ENCODE results near the gene MAD1L1.

MAD1L1 gene

GRCh38 chr7:2208712-2209111 is 24.0 kb downstream of the MAD1L1 start:
- Histone ChIP-seq H3K4me3 (ENCODE audit: low read depth, low read length) (no peak overlapping the region), H3K4me1 (ENCODE audit: control insufficient read depth, insufficient read depth, low read length) (no peaks in the 10 kb centered on the region), H3K36me3 (ENCODE audit: control insufficient read depth, insufficient read depth, low read length) (peaks cover 66% of the 10 kb centered on the region), H3K9ac (ENCODE audit: low read depth, low read length) (no peak overlapping the region), H3K27me3 (ENCODE audit: control insufficient read depth, insufficient read depth, low read length) (no peaks in the 10 kb centered on the region), H3K27ac (ENCODE audit: low read depth, low read length) (no peak overlapping the region), H3K9me3 (ENCODE audit: control insufficient read depth, insufficient read depth, low read length) (no peaks in the 10 kb centered on the region)

GRCh38 chr7:2205036-2205780 is 27.5 kb downstream of the MAD1L1 start:
- peaks cover 40% of the 10 kb centered on the region for H3K36me3 ChIP-seq (ENCODE audit: control insufficient read depth, insufficient read depth, low read length)
- no peaks in the 10 kb centered on the region for H3K27me3 ChIP-seq (ENCODE audit: control insufficient read depth, insufficient read depth, low read length)
- no peak overlapping the region for H3K4me3 ChIP-seq (ENCODE audit: low read depth, low read length)
- H3K9ac ChIP-seq (ENCODE audit: low read depth, low read length): no peak overlapping the region
- H3K9me3 ChIP-seq (ENCODE audit: control insufficient read depth, insufficient read depth, low read length): no peaks in the 10 kb centered on the region
- no peaks in the 10 kb centered on the region for H3K4me1 ChIP-seq (ENCODE audit: control insufficient read depth, insufficient read depth, low read length)
- H3K27ac ChIP-seq (ENCODE audit: low read depth, low read length): no peak overlapping the region

- Histone ChIP-seq H3K36me3 (ENCODE audit: control insufficient read depth, insufficient read depth, low read length) (peaks cover 47% of the 10 kb centered on the region), H3K27me3 (ENCODE audit: control insufficient read depth, insufficient read depth, low read length) (no peaks in the 10 kb centered on the region), H3K4me1 (ENCODE audit: control insufficient read depth, insufficient read depth, low read length) (no peaks in the 10 kb centered on the region)
Observed at GRCh38 chr7:2204446-2204845, 28.3 kb downstream of the MAD1L1 start.

GRCh38 chr7:2203766-2204300 is 28.9 kb downstream of the MAD1L1 start:
- Histone ChIP-seq H3K9me3 (ENCODE audit: control insufficient read depth, insufficient read depth, low read length) (no peaks in the 10 kb centered on the region), H3K36me3 (ENCODE audit: control insufficient read depth, insufficient read depth, low read length) (peaks cover 51% of the 10 kb centered on the region), H3K27me3 (ENCODE audit: control insufficient read depth, insufficient read depth, low read length) (no peaks in the 10 kb centered on the region), H3K27ac (ENCODE audit: low read depth, low read length) (no peak overlapping the region), H3K4me3 (ENCODE audit: low read depth, low read length) (no peak overlapping the region), H3K4me1 (ENCODE audit: control insufficient read depth, insufficient read depth, low read length) (no peaks in the 10 kb centered on the region), H3K9ac (ENCODE audit: low read depth, low read length) (no peak overlapping the region)

More at GRCh38 chr7:2204446-2204845, 28.3 kb downstream of the MAD1L1 start:
- H3K9ac ChIP-seq (ENCODE audit: low read depth, low read length): no peak overlapping the region
- H3K27ac ChIP-seq (ENCODE audit: low read depth, low read length): no peak overlapping the region
- no peaks in the 10 kb centered on the region for H3K9me3 ChIP-seq (ENCODE audit: control insufficient read depth, insufficient read depth, low read length)
- H3K4me3 ChIP-seq (ENCODE audit: low read depth, low read length): no peak overlapping the region

- Histone ChIP-seq H3K4me3 (ENCODE audit: low read depth, low read length) (no peak overlapping the region), H3K4me1 (ENCODE audit: control insufficient read depth, insufficient read depth, low read length) (no peaks in the 10 kb centered on the region), H3K27ac (ENCODE audit: low read depth, low read length) (no peak overlapping the region), H3K9ac (ENCODE audit: low read depth, low read length) (no peak overlapping the region), H3K9me3 (ENCODE audit: control insufficient read depth, insufficient read depth, low read length) (no peaks in the 10 kb centered on the region), H3K36me3 (ENCODE audit: control insufficient read depth, insufficient read depth, low read length) (peaks cover 46% of the 10 kb centered on the region), H3K27me3 (ENCODE audit: control insufficient read depth, insufficient read depth, low read length) (no peaks in the 10 kb centered on the region)
Observed at GRCh38 chr7:2202901-2203765, 29.6 kb downstream of the MAD1L1 start.

- H3K9ac ChIP-seq (ENCODE audit: low read depth, low read length): no peak overlapping the region; the same call in 1 of the 2 replicates
- no peaks in the 10 kb centered on the region for H3K27me3 ChIP-seq (ENCODE audit: control insufficient read depth, insufficient read depth, low read length)
- no peaks in the 10 kb centered on the region for H3K9me3 ChIP-seq (ENCODE audit: control insufficient read depth, insufficient read depth, low read length)
- peaks cover 38% of the 10 kb centered on the region for H3K36me3 ChIP-seq (ENCODE audit: control insufficient read depth, insufficient read depth, low read length)
- H3K4me3 ChIP-seq (ENCODE audit: low read depth, low read length): no peak overlapping the region
- no peak overlapping the region for H3K27ac ChIP-seq (ENCODE audit: low read depth, low read length)
- no peaks in the 10 kb centered on the region for H3K4me1 ChIP-seq (ENCODE audit: control insufficient read depth, insufficient read depth, low read length)
Observed at GRCh38 chr7:2202361-2202761, 30.4 kb downstream of the MAD1L1 start.

GRCh38 chr7:2201686-2202360 is 30.9 kb downstream of the MAD1L1 start:
- Histone ChIP-seq H3K4me1 (ENCODE audit: control insufficient read depth, insufficient read depth, low read length) (no peaks in the 10 kb centered on the region), H3K27ac (ENCODE audit: low read depth, low read length) (no peak overlapping the region), H3K27me3 (ENCODE audit: control insufficient read depth, insufficient read depth, low read length) (no peaks in the 10 kb centered on the region), H3K9me3 (ENCODE audit: control insufficient read depth, insufficient read depth, low read length) (no peaks in the 10 kb centered on the region), H3K9ac (ENCODE audit: low read depth, low read length) (no peak overlapping the region), H3K36me3 (ENCODE audit: control insufficient read depth, insufficient read depth, low read length) (peaks cover 36% of the 10 kb centered on the region), H3K4me3 (ENCODE audit: low read depth, low read length) (no peak overlapping the region)

- Histone ChIP-seq H3K4me1 (ENCODE audit: control insufficient read depth, insufficient read depth, low read length) (no peaks in the 10 kb centered on the region), H3K36me3 (ENCODE audit: control insufficient read depth, insufficient read depth, low read length) (peaks cover 38% of the 10 kb centered on the region), H3K27me3 (ENCODE audit: control insufficient read depth, insufficient read depth, low read length) (no peaks in the 10 kb centered on the region), H3K27ac (ENCODE audit: low read depth, low read length) (no peak overlapping the region), H3K4me3 (ENCODE audit: low read depth, low read length) (no peak overlapping the region), H3K9ac (ENCODE audit: low read depth, low read length) (no peak overlapping the region), H3K9me3 (ENCODE audit: control insufficient read depth, insufficient read depth, low read length) (no peaks in the 10 kb centered on the region)
Observed at GRCh38 chr7:2201128-2201527, 31.6 kb downstream of the MAD1L1 start.

GRCh38 chr7:2200584-2200980 is 32.2 kb downstream of the MAD1L1 start:
- no peak overlapping the region for H3K9ac ChIP-seq (ENCODE audit: low read depth, low read length)
- peaks cover 43% of the 10 kb centered on the region for H3K36me3 ChIP-seq (ENCODE audit: control insufficient read depth, insufficient read depth, low read length)
- no peak overlapping the region for H3K4me3 ChIP-seq (ENCODE audit: low read depth, low read length)
- peaks cover 1% of the 10 kb centered on the region; the same call in 1 of the 2 replicates for H3K9me3 ChIP-seq (ENCODE audit: control insufficient read depth, insufficient read depth, low read length)
- H3K27ac ChIP-seq (ENCODE audit: low read depth, low read length): no peak overlapping the region
- H3K4me1 ChIP-seq (ENCODE audit: control insufficient read depth, insufficient read depth, low read length): no peaks in the 10 kb centered on the region
- H3K27me3 ChIP-seq (ENCODE audit: control insufficient read depth, insufficient read depth, low read length): no peaks in the 10 kb centered on the region

GRCh38 chr7:2199956-2200583 is 32.7 kb downstream of the MAD1L1 start:
- H3K36me3 ChIP-seq (ENCODE audit: control insufficient read depth, insufficient read depth, low read length): peaks cover 47% of the 10 kb centered on the region

More at GRCh38 chr7:2199956-2200583, 32.7 kb downstream of the MAD1L1 start:
- H3K4me1 ChIP-seq (ENCODE audit: control insufficient read depth, insufficient read depth, low read length): no peaks in the 10 kb centered on the region
- peaks cover 7% of the 10 kb centered on the region for H3K9me3 ChIP-seq (ENCODE audit: control insufficient read depth, insufficient read depth, low read length)
- H3K4me3 ChIP-seq (ENCODE audit: low read depth, low read length): no peak overlapping the region
- no peak overlapping the region for H3K27ac ChIP-seq (ENCODE audit: low read depth, low read length)
- no peak overlapping the region for H3K9ac ChIP-seq (ENCODE audit: low read depth, low read length)
- H3K27me3 ChIP-seq (ENCODE audit: control insufficient read depth, insufficient read depth, low read length): no peaks in the 10 kb centered on the region
